OCI-LY3 (cell line): Measurements from ENCODE around the gene TMEM272.

Source experiments
- EZH2phosphoT487 ChIP-seq: fragments of 200-600 bp; shearing (Covaris generic); IDR thresholded peaks from 2 replicates; pipeline ENCODE4 v1.6.1; 2018; ENCODE audit warnings: antibody characterized with exemption, mixed run types, low read depth
- TF ChIP-seq, protein P1 (sequence below): fragments of 200-600, 300-600 bp; sonication (generic); IDR thresholded peaks from 2 replicates; pipeline ENCODE4 v1.5.1; 2014; ENCODE audit warnings: antibody characterized with exemption, low read length, low read depth

DNA sequence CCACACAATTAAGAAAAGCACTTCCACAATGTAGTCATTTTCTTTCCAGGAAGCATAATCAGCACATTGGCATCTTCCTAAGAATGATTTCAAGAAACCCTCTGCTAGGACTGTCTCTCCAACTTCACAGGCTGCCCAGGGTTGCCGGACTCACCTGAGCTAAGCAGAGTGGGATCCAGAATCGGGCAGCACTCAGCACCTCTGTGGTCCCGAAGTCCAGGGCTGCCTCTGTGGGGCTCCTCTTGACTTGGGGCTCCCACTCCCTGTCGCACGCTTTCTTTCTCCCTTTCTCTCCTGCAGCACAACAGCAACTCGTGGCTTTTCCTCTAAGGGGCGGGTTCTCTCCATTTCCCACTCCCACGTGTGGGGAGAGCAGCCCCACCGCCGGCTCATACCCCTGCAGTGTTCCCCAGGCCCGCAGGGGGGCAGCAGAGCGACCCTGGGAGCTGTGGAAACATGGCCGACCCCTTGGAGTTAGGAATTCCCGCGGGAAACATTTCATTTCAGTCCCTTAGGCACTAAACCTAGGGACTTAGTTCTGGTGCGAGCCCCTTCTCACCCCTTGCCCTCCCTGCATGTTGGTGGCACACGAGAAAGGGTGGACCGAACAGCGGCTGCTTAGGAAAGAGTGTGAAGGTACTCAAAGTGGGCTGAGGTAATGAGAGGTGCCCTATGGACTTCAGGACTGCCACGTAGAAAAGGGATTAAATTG lies at the start of gene TMEM272:
- TF ChIP-seq, protein P1, sequence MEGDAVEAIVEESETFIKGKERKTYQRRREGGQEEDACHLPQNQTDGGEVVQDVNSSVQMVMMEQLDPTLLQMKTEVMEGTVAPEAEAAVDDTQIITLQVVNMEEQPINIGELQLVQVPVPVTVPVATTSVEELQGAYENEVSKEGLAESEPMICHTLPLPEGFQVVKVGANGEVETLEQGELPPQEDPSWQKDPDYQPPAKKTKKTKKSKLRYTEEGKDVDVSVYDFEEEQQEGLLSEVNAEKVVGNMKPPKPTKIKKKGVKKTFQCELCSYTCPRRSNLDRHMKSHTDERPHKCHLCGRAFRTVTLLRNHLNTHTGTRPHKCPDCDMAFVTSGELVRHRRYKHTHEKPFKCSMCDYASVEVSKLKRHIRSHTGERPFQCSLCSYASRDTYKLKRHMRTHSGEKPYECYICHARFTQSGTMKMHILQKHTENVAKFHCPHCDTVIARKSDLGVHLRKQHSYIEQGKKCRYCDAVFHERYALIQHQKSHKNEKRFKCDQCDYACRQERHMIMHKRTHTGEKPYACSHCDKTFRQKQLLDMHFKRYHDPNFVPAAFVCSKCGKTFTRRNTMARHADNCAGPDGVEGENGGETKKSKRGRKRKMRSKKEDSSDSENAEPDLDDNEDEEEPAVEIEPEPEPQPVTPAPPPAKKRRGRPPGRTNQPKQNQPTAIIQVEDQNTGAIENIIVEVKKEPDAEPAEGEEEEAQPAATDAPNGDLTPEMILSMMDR = peak; percentile 98
- no peak for TF ChIP-seq EZH2phosphoT487
